Vagina (tissue), 2 donors: ENCODE measurements around the gene DCUN1D3.

Source experiments
- CTCF ChIP-seq, 3 experiments: fragments of 450-650 bp in 2 of 3; fragments of 200-600 bp in 1 of 3; sonication (generic) in 1 of 3; IDR thresholded peaks; one replicate each; pipeline ENCODE4 v1.5.1; 2017 to 2019; ENCODE audit warnings: antibody characterized with exemption in 3 of 3, mild to moderate bottlenecking in 2 of 3, moderate library complexity in 2 of 3
- POLR2A ChIP-seq, 2 donors: fragments of 450-650 bp; IDR thresholded peaks; one replicate each; pipeline ENCODE4 v1.6.1; 2017; ENCODE audit warnings: antibody characterized with exemption in 2 of 2, mild to moderate bottlenecking in 2 of 2, moderate library complexity in 2 of 2

- no peak for TF ChIP-seq CTCF (IDR thresholded peaks at IDR 0.05)
- no peak for TF ChIP-seq POLR2A (IDR thresholded peaks at IDR 0.05)
These were observed 13.0 kb downstream of the DCUN1D3 start for GRCh38 chr16:20887207-20887606.
